OCI-LY3 (cell line): Measurements from ENCODE around the gene PAXIP1.

Experiments
- EZH2phosphoT487 ChIP-seq: fragments of 200-600 bp; shearing (Covaris generic); IDR thresholded peaks from 2 replicates; pipeline ENCODE4 v1.6.1; 2018; ENCODE audit warnings: antibody characterized with exemption, mixed run types, low read depth
- TF ChIP-seq, protein P1 (sequence below): fragments of 200-600, 300-600 bp; sonication (generic); IDR thresholded peaks from 2 replicates; pipeline ENCODE4 v1.5.1; 2014; ENCODE audit warnings: antibody characterized with exemption, low read length, low read depth

DNA sequence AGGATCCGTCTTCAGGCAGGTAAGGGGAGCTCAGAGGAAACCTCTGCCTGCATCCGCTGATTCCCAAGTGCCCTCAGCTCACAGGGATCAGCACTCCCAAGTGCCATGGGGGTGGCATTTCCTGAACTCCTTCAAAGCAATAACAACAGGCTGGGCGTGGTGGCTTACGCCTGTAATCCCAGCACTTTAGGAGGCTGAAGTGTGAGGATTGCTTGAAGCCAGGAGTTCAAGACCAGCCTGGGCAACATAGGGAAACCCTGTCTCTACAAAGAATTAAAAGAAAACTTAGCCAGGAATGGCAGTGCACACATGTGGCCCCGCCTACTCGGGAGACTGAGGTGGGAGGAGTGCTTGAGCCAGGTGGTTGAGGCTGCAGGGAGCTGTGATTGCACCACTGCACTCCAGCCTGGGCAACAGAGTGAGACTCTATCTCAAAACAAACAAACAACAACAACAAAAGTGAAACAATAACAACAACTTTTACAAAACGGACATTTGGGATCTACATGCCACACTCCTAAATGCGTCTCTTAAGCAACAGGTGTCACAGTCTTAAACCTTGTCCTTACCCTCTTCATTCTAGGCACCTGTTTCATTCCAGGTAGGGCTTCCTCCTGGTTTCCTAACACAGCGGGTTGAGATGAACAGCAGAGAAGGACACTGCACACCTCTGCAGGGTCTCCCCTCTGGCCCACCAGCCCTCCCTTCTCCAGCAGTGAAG is 73.8 kb downstream of the PAXIP1 start:
- TF ChIP-seq, protein P1, sequence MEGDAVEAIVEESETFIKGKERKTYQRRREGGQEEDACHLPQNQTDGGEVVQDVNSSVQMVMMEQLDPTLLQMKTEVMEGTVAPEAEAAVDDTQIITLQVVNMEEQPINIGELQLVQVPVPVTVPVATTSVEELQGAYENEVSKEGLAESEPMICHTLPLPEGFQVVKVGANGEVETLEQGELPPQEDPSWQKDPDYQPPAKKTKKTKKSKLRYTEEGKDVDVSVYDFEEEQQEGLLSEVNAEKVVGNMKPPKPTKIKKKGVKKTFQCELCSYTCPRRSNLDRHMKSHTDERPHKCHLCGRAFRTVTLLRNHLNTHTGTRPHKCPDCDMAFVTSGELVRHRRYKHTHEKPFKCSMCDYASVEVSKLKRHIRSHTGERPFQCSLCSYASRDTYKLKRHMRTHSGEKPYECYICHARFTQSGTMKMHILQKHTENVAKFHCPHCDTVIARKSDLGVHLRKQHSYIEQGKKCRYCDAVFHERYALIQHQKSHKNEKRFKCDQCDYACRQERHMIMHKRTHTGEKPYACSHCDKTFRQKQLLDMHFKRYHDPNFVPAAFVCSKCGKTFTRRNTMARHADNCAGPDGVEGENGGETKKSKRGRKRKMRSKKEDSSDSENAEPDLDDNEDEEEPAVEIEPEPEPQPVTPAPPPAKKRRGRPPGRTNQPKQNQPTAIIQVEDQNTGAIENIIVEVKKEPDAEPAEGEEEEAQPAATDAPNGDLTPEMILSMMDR = no peak
- TF ChIP-seq EZH2phosphoT487 = no peak
